K562 (cell line): ENCODE measurements around the gene COX5A. TPM values are rescaled to one million over a fixed set of nuclear protein-coding genes. Genes with fewer than 3 reads are reported as not detected.

Experiments used
- CREB1 ChIP-seq, 2 experiments: sonication (generic) in 1 of 2; formaldehyde crosslinking in 1 of 2; IDR thresholded peaks; 2 replicates each; pipeline versions ENCODE4 v1.6.1 to v1.8.0; 2012 to 2022; ENCODE audit warnings: inconsistent platforms in 1 of 2, mild to moderate bottlenecking in 1 of 2, missing genetic modification reagents in 1 of 2, moderate library complexity in 1 of 2
- EGR1 ChIP-seq: fragments of 450-650 bp; conservative IDR thresholded peaks from 2 replicates; pipeline ENCODE4 v1.6.1; 2017; ENCODE audit warnings: mild to moderate bottlenecking
- ETV5 ChIP-seq: sonication (generic); formaldehyde crosslinking; IDR thresholded peaks from 2 replicates; pipeline ENCODE4 v1.4.0; 2020; ENCODE audit warnings: low read depth, mild to moderate bottlenecking, missing genetic modification reagents
- GTF2E2 ChIP-seq: fragments of 200-800 bp; sonication (Bioruptor generic); IDR thresholded peaks from 2 replicates; pipeline ENCODE4 v1.6.1; 2016; ENCODE audit warnings: missing genetic modification characterization, missing compliant biosample characterization
- HDAC2 ChIP-seq: fragments of 450-650 bp; IDR thresholded peaks from 2 replicates; pipeline ENCODE4 v1.6.1; 2016; ENCODE audit warnings: mild to moderate bottlenecking
- KDM5B ChIP-seq: fragments of 200-600 bp; sonication (generic); IDR thresholded peaks from 2 replicates; pipeline ENCODE4 v1.6.1; 2012; ENCODE audit warnings: low read depth, mild to moderate bottlenecking, moderate library complexity, low read length, control low read depth, inconsistent platforms; ENCODE audit not compliant: insufficient replicate concordance
- L3MBTL2 ChIP-seq: fragments of 450-650 bp; IDR thresholded peaks from 2 replicates; pipeline ENCODE4 v1.6.1; 2016; ENCODE audit warnings: mild to moderate bottlenecking, moderate library complexity
- MECOM ChIP-seq: fragments of 250-450 bp; sonication (Bioruptor Pico); IDR thresholded peaks from 2 replicates; pipeline ENCODE4 v1.8.0; 2022; ENCODE audit warnings: inconsistent platforms
- MNT ChIP-seq, 2 experiments: fragments of 450-650 bp; conservative IDR thresholded peaks; 2 replicates each; pipeline ENCODE4 v1.6.1; 2017; ENCODE audit warnings: mild to moderate bottlenecking in 2 of 2, moderate library complexity in 2 of 2
- NFIC ChIP-seq: fragments of 450-650 bp; IDR thresholded peaks from 2 replicates; pipeline ENCODE4 v1.6.1; 2017; ENCODE audit warnings: mild to moderate bottlenecking, inconsistent platforms
- NR2C2 ChIP-seq, 2 experiments: fragments of 200-800 bp in 1 of 2; sonication (Bioruptor generic) in 1 of 2; sonication (generic) in 1 of 2; formaldehyde crosslinking in 1 of 2; IDR thresholded peaks; 2 replicates each; pipeline versions ENCODE4 v1.6.1 to v1.8.0; 2016 to 2022; ENCODE audit warnings: mild to moderate bottlenecking in 1 of 2, missing compliant biosample characterization in 1 of 2, missing genetic modification characterization in 1 of 2, missing genetic modification reagents in 1 of 2
- SIN3A ChIP-seq, 2 experiments: fragments of 150-350 bp in 1 of 2; IDR thresholded peaks; 2 replicates each; pipeline ENCODE4 v1.6.1; 2011 to 2016; ENCODE audit warnings: borderline replicate concordance in 2 of 2, low read depth in 2 of 2, low read length in 2 of 2, mild to moderate bottlenecking in 2 of 2, moderate library complexity in 2 of 2; ENCODE audit not compliant: control insufficient read depth in 1 of 2
- SMAD4 ChIP-seq: fragments of 250-450 bp; sonication (Bioruptor Pico); conservative IDR thresholded peaks from 2 replicates; pipeline ENCODE4 v1.8.0; 2021; ENCODE audit warnings: inconsistent platforms, mild to moderate bottlenecking, moderate library complexity
- SOX6 ChIP-seq: fragments of 450-650 bp; IDR thresholded peaks from 2 replicates; pipeline ENCODE4 v1.6.1; 2014; ENCODE audit warnings: mild to moderate bottlenecking
- TBP ChIP-seq: optimal IDR thresholded peaks from 2 replicates; pipeline ENCODE3; 2011; ENCODE audit warnings: low read depth, low read length, improper control_type of control experiment
- UBTF ChIP-seq, 2 experiments: IDR thresholded peaks; 2 replicates each; pipeline ENCODE4 v1.6.1; 2012; ENCODE audit warnings: improper control_type of control experiment in 2 of 2, low read depth in 2 of 2, low read length in 2 of 2, borderline replicate concordance in 1 of 2
- ZBTB11 ChIP-seq, 3 experiments: fragments of 200-800 bp in 1 of 3; fragments of 250-450 bp in 1 of 3; fragments of 450-650 bp in 1 of 3; sonication (Bioruptor Pico) in 1 of 3; sonication (Bioruptor generic) in 1 of 3; formaldehyde crosslinking in 1 of 3; IDR thresholded peaks; 2 replicates each; pipeline versions ENCODE4 v1.6.1 to v1.8.0; 2016 to 2022; ENCODE audit warnings: mild to moderate bottlenecking in 2 of 3, missing genetic modification characterization in 2 of 3, missing compliant biosample characterization in 1 of 3, moderate library complexity in 1 of 3
- ZNF384 ChIP-seq: IDR thresholded peaks from 2 replicates; pipeline ENCODE4 v1.6.1; 2012; ENCODE audit warnings: low read depth, low read length, improper control_type of control experiment
- polyA plus RNA-seq, 8 experiments: library from polyadenylated mRNA; depleted of rRNA in 4 of 8; stranded (reverse) in 5 of 8; unstranded in 3 of 8; fragments of >200 nt; fragmentation: Nextera tagmentation in 2 of 8; fragmentation: Illumina TruSeq in 1 of 8; extraction: Ambion mirVana in 2 of 8; extraction: Trizol in 1 of 8; gene quantifications; 2 replicates each; pipeline versions ENCODE4 v1.2.1 to v1.2.3, GENCODE V29; 2011 to 2014; ENCODE audit warnings: inconsistent platforms in 1 of 8, missing spikeins in 1 of 8
- total RNA-seq, 7 experiments: library from RNA; depleted of rRNA in 6 of 7; stranded (reverse); fragments of >200 nt in 6 of 7; fragmentation: Illumina TruSeq in 2 of 7; extraction: Trizol in 2 of 7; gene quantifications; 2 replicates each; pipeline versions ENCODE4 v1.2.1 to v1.2.3, GENCODE V29; 2011 to 2021; ENCODE audit warnings: low replicate concordance in 1 of 7

COX5A gene
- total and polyA plus RNA-seq, 9 of the 15 experiments (the other 6 are each of a cell fraction or from before 2014, with no cell fraction given): 86.8 to 553 (median 371) TPM

- TF ChIP-seq KDM5B: peak; percentile 84
- TF ChIP-seq NR2C2 (CRISPR knock-in tag; IDR thresholded peaks at IDR 0.05): no peak
- peak; percentile 41; the same call in 1 of the 2 replicates for TF ChIP-seq NR2C2 (tag; IDR thresholded peaks at IDR 0.05)
- peak; percentile 85 for TF ChIP-seq TBP
- 0 out of 2 replicates have a peak, but pooled peaks have one; percentile 71 for TF ChIP-seq GTF2E2 (tag)
- peak; percentile 22 for TF ChIP-seq CREB1 (IDR thresholded peaks at IDR 0.05)
- peak; percentile 38; the same call in 1 of the 2 replicates for TF ChIP-seq CREB1 (CRISPR knock-in tag; IDR thresholded peaks at IDR 0.05)
- no peak; the same call in 1 of the 2 replicates for TF ChIP-seq HDAC2
- peak; percentile 26 to 83; a peak in 2 of 4 replicates for TF ChIP-seq SIN3A (IDR thresholded peaks at IDR 0.05; ENCODE audit: borderline replicate concordance in 2 of 2, control insufficient read depth in 1 of 2, low read depth in 2 of 2, low read length in 2 of 2)
- TF ChIP-seq MNT (conservative IDR thresholded peaks at IDR 0.05): peak; percentile 32 to 64
- peak; percentile 46 for TF ChIP-seq L3MBTL2
- peak; percentile 20 to 96 (median 67); a peak in 3 of 6 replicates for TF ChIP-seq ZBTB11 (CRISPR knock-in tag; IDR thresholded peaks at IDR 0.05)
- peak in 1 of 2 experiments; percentile 55; a peak in 2 of 4 replicates for TF ChIP-seq UBTF (IDR thresholded peaks at IDR 0.05; ENCODE audit: borderline replicate concordance in 1 of 2, low read depth in 2 of 2, low read length in 2 of 2)
- no peak for TF ChIP-seq MECOM (CRISPR knock-in tag)
- TF ChIP-seq SMAD4: peak; percentile 59; the same call in 1 of the 2 replicates
- TF ChIP-seq EGR1: peak; percentile 59
- 0 out of 2 replicates have a peak, but pooled peaks have one; percentile 13 for TF ChIP-seq NFIC
- no peak for TF ChIP-seq ZNF384
- 0 out of 2 replicates have a peak, but pooled peaks have one; percentile 31 for TF ChIP-seq SOX6
- TF ChIP-seq ETV5 (CRISPR knock-in tag): no peak
These were observed 31.3 kb downstream of the COX5A start, which contains the start of gene FAM219B (continued) for GRCh38 chr15:74906450-74907162.
